Esophagus squamous epithelium (tissue), 4 donors: ENCODE measurements around the gene ISOC1.

Experiments used
- CTCF ChIP-seq, 6 experiments: fragments of 450-650 bp in 4 of 6; fragments of 200-600 bp in 2 of 6; sonication (generic) in 2 of 6; IDR thresholded peaks; one replicate each; pipeline ENCODE4 v1.5.1; 2016 to 2019; ENCODE audit warnings: antibody characterized with exemption in 6 of 6, mild to moderate bottlenecking in 4 of 6, moderate library complexity in 4 of 6
- POLR2A ChIP-seq, 4 donors: fragments of 450-650 bp; IDR thresholded peaks; one replicate each; pipeline ENCODE4 v1.6.1; 2017; ENCODE audit warnings: antibody characterized with exemption in 4 of 4, mild to moderate bottlenecking in 4 of 4, moderate library complexity in 3 of 4

DNA sequence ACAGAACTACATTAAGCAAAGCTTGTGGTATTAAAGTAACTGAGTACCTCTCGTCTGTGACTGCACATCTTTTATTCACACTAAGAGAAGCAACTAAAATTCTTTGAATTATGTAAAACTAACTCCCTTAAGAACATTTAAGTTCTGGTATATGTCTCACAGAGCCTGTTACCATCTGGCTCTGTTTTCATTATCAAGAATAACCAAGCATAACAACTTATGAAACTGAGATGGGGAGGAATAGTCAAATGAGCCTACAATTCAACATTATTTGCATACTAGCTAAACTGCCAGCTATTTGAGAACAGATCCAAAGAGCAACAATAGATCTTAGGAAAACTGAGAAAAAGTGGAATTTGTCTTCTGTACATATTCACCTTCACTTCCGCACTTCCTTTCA is 25.3 kb upstream of the ISOC1 start:
- TF ChIP-seq CTCF (IDR thresholded peaks at IDR 0.05): no peak
- no peak for TF ChIP-seq POLR2A (IDR thresholded peaks at IDR 0.05)
